Glomerular endothelial cell (primary cell): ENCODE results near the gene KCNAB1. TPM values are rescaled to one million over a fixed set of nuclear protein-coding genes. Genes with fewer than 3 reads are reported as not detected.
"Not testable (repeated sequence)": the region's sequence is repeated elsewhere in the genome, so short reads cannot be mapped to it uniquely, and the experiment has no call there.

Source experiments
- DNase-seq: peaks from one replicate; pipeline ENCODE4 v3.0.0-alpha.2; 2011; ENCODE audit warnings: low read depth, low spot score; ENCODE audit errors: extremely low read depth
- total RNA-seq: library from RNA; depleted of rRNA; stranded (reverse); fragments of >200 nt; gene quantifications from 2 replicates; pipeline ENCODE4 v1.2.3, GENCODE V29; 2015

The KCNAB1 gene
- total RNA-seq, 1 donor from 2014 or later = 0.70 TPM

DNA sequence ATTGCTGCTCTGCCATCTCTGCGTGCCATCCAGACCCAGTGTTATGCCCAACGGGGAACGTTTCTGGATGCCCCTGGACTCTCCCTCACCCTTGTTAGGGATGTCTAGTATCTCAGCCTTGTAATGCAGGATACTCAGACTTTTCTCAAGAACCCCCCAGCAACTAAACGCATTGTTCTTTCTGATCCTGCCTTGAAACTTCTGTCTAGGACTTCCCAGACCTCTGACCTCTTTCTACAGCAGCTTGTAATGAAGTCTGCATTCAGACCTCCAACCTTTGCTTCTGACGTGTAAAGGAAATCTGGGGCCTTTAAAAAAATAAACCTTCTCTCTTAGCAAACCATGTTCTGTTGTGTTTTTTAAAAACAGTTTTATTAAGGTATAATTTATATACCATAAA is 139.5 kb downstream of the KCNAB1 start:
- no peak for DNase-seq

- DNase-seq = no peak
Observed at GRCh38 chr3:156260331-156260730, 140.0 kb downstream of the KCNAB1 start.

- DNase-seq = no peak
Observed at GRCh38 chr3:156264771-156265170, 144.4 kb downstream of the KCNAB1 start.

DNA sequence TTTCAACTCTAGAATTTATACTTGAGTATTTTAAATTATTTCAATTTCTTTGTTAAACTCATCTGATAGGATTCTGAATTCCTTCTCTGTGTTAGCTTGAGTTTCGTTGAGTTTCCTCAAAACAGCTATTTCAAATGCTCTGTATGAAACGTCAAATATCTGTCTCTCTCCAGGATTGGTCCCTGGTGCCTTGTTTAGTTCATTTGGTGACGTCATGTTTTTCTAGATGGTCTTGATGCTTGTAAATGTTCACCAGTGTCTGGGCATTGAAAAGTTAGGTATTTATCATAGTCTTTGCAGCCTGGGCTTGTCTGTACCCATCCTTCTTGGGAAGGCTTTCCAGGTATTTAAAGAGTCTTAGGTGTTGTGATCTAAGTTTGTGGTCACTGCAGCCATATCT is 151.1 kb downstream of the KCNAB1 start:
- DNase-seq = no peak

GRCh38 chr3:156271995-156272719 is 151.8 kb downstream of the KCNAB1 start:
- no peak for DNase-seq

- no peak for DNase-seq
Observed at GRCh38 chr3:156273111-156273694, 152.8 kb downstream of the KCNAB1 start.

GRCh38 chr3:156274791-156275190 is 154.4 kb downstream of the KCNAB1 start:
- DNase-seq = no peak

DNA sequence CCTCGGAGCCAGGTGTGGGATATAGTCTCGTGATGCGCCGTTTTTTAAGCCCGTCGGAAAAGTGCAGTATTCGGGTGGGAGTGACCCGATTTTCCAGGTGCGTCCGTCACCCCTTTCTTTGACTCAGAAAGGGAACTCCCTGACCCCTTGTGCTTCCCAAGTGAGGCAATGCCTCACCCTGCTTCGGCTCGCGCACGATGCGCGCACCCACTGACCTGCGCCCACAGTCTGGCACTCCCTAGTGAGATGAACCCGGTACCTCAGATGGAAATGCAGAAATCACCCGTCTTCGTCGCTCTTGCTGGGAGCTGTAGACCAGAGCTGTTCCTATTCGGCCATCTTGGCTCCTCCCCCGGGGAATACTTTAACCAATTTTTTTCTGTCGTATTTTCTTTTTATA is 164.3 kb downstream of the KCNAB1 start:
- DNase-seq = not testable (repeated sequence)

GRCh38 chr3:156285626-156286025 is 165.2 kb downstream of the KCNAB1 start:
- no peak for DNase-seq

GRCh38 chr3:156290924-156291271 is 170.5 kb downstream of the KCNAB1 start:
- no peak for DNase-seq

DNA sequence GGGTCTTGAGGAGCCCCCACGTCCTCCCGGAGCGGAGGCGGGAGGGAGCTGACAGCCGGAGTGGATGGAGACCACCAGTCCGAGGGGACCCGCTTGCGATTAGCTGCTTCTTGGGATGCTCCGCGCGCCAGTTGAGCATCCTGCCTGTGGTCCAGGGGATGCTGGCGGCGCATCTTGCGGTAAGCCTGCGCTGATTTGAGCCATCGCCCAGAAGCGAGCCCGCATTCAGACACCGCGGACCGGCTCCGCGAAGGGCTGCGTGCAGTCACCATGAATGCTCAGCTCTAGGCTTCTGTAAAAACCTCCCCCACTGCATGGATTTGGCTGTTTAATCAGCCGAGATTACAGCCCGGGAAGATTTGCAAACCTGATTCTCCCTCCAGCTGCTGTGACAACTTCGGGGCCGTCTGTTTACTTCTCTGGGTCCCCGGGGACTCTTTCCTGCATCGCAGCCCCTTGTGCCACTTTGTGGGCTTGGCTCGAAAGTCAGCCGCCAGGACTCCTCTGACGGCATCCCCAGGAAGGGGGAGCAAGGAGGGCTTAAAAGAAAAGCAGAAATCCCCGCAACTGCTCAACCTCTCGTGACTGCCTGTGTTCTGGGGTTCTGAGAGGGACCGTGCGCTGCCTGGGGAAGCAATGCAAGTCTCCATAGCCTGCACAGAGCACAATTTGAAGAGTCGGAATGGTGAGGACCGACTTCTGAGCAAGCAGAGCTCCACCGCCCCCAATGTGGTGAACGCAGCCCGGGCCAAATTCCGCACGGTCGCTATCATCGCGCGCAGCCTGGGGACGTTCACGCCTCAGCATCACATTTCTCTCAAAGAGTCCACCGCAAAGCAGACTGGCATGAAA is 171.1 kb downstream of the KCNAB1 start:
- DNase-seq = no peak

DNA sequence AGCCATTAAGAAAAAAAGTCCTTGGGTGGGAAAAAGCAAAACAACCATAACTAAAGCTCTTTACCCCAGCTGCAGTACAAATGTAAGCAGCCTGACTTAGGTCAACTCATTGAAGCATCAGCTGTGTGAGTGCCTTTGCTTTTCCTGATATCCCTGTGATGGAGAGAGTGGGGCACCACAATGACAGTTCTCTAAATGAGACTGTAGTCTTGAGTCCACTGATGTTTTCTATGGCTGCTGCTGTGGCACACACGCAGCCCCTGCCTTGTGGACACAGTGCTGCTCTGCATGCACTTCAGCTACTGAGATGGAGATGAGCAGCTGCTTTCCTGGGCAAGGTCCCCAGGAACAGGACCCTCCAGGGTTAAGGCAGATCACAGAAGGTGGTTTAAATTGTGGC is 173.2 kb downstream of the KCNAB1 start:
- no peak for DNase-seq

GRCh38 chr3:156297582-156297981 is 177.2 kb downstream of the KCNAB1 start:
- no peak for DNase-seq

GRCh38 chr3:156298014-156298413 is 177.6 kb downstream of the KCNAB1 start:
- DNase-seq = no peak

GRCh38 chr3:156298938-156299337 is 178.6 kb downstream of the KCNAB1 start:
- no peak for DNase-seq

- DNase-seq = no peak
Observed at GRCh38 chr3:156299569-156299968, 179.2 kb downstream of the KCNAB1 start.

- no peak for DNase-seq
Observed at GRCh38 chr3:156300371-156300770, 180.0 kb downstream of the KCNAB1 start.

GRCh38 chr3:156300929-156301840 is 180.8 kb downstream of the KCNAB1 start:
- no peak for DNase-seq

DNA sequence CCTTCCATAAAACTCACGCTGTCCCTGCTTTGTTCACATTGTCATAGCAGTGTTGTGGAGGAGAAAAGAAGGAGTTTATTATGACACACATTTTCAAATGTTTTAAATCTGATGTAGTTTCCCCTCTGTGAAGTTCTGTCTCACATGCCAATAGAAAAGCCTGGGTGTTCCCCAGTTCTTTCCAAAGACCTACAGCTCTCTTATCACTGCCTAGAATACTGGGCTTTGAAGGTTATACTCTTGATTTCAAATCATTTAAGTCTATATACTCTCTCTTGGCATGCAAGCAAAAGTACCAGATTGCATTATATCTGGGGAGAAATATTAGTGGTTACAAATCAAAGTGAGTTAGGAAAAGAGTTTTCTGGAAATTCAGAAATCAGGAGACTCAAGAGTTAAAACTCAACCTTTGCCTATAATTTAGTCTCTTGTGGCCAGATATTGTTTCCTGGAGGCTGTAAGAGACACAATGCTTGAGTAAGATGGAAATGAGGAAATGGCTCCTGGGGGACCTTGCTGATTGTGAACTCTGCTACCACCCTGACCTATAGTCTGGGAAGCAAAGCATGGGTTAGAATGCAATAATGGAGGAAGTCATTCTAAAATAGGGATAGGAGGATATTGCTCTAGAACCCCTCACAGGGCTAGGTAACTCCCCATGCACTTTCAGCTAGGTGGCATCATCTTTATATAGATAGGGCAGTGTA is 182.8 kb downstream of the KCNAB1 start:
- no peak for DNase-seq

DNA sequence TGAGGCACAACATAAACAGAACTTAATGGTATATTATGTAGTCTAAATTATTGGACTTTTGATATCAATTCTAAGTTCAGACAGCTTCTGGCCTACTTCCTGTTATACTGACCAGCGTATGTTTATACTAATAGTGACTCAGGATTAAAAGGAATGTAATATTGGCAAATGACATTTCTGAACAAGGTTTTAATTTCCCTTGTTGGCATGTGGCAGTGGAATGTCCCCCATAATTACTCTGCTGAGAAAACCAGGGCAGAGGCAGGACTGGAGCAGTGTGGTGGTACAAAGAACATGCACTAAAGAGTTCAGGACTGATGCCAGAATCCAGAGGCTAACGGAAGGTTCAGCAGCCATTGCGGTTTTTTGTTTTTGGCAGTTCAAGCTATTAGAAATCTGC is 184.0 kb downstream of the KCNAB1 start:
- peak; percentile 36 for DNase-seq
